Loucy (cell line): ENCODE results near the gene ECHS1.

Source experiments
- H2AFZ ChIP-seq: fragments of 200-600 bp; sonication (generic); 2 replicates; pipeline ENCODE4 v1.6.0; 2016; ENCODE audit warnings: antibody characterized with exemption, mild to moderate bottlenecking, low read length, moderate library complexity
- H3F3A ChIP-seq: fragments of 200-600 bp; 2 replicates; pipeline ENCODE4 v1.6.0; 2016; ENCODE audit warnings: antibody characterized with exemption, low read depth, mild to moderate bottlenecking
- H3K27me3 ChIP-seq: fragments of 200-600 bp; sonication (generic); 2 replicates; pipeline ENCODE4 v1.6.1; 2014; ENCODE audit warnings: low read length, mild to moderate bottlenecking; ENCODE audit not compliant: insufficient read depth, poor library complexity, severe bottlenecking
- H3K36me3 ChIP-seq: fragments of 200-600 bp; sonication (generic); 2 replicates; pipeline ENCODE4 v1.6.1; 2016; ENCODE audit warnings: low read length; ENCODE audit not compliant: insufficient read depth
- H3K4me1 ChIP-seq: fragments of 200-600 bp; sonication (generic); 2 replicates; pipeline ENCODE4 v1.5.1; 2014; ENCODE audit warnings: low read length, mild to moderate bottlenecking; ENCODE audit not compliant: insufficient read depth, poor library complexity, severe bottlenecking
- H3K4me2 ChIP-seq: fragments of 200-600 bp; sonication (generic); 2 replicates; pipeline ENCODE4 v1.6.0; 2014; ENCODE audit warnings: antibody characterized with exemption, low read length, low read depth, mild to moderate bottlenecking; ENCODE audit not compliant: poor library complexity, severe bottlenecking
- H3K4me3 ChIP-seq: fragments of 200-600 bp; sonication (generic); 2 replicates; pipeline ENCODE4 v1.5.1; 2014; ENCODE audit warnings: low read length, mild to moderate bottlenecking, mixed read lengths; ENCODE audit not compliant: poor library complexity, severe bottlenecking
- H3K79me2 ChIP-seq: fragments of 200-600 bp; sonication (generic); 2 replicates; pipeline ENCODE4 v1.6.1; 2014; ENCODE audit warnings: low read length; ENCODE audit not compliant: insufficient read depth
- H3K9ac ChIP-seq: fragments of 200-600 bp; sonication (generic); 2 replicates; pipeline ENCODE4 v1.6.0; 2014; ENCODE audit warnings: mild to moderate bottlenecking, low read depth, low read length, moderate library complexity; ENCODE audit not compliant: poor library complexity, severe bottlenecking
- H3K9me2 ChIP-seq: fragments of 200-600 bp; sonication (generic); replicated peaks from 2 replicates; pipeline ENCODE4 v1.6.1; 2016; ENCODE audit warnings: low read depth, low read length, mixed read lengths
- H3K9me3 ChIP-seq: fragments of 200-600 bp; sonication (generic); 2 replicates; pipeline ENCODE4 v1.6.1; 2014; ENCODE audit warnings: mild to moderate bottlenecking, antibody characterized with exemption, low read length, low read depth; ENCODE audit not compliant: insufficient read depth
- H4K20me1 ChIP-seq: fragments of 200-600 bp; sonication (generic); 2 replicates; pipeline ENCODE4 v1.6.0; 2014; ENCODE audit warnings: antibody characterized with exemption, low read length, mild to moderate bottlenecking; ENCODE audit not compliant: insufficient read depth, poor library complexity, severe bottlenecking
- EZH2phosphoT487 ChIP-seq: fragments of 200-600 bp; IDR thresholded peaks from 2 replicates; pipeline ENCODE4 v1.6.1; 2018; ENCODE audit warnings: antibody characterized with exemption, mild to moderate bottlenecking, moderate library complexity, borderline replicate concordance
- TF ChIP-seq, protein P1 (sequence below): fragments of 200-600 bp; sonication (generic); conservative IDR thresholded peaks from 2 replicates; pipeline ENCODE4 v1.5.1; 2014; ENCODE audit warnings: mild to moderate bottlenecking, antibody characterized with exemption, low read length

ECHS1 gene

DNA sequence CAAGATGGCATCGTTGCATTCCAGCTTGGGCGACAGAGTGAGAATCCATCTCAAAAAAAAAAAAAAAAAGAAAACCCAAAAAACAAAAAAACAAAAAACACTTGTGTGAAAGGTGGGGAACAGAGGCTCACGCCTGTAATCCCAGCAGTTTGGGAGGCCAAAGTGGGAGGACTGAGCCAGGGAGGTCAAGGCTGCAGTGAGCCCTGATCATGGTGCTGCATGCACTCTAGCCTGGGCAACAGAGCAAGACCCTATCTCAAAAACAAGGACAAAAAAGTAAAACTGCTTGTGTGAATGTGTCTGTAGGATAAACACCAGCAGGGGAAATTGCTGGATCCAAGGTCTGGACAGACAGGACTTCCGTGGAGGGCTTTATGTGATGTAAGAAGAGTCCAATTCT, 10.4 kb upstream of the ECHS1 start:
- no peaks in the 10 kb centered on the region for H3K27me3 ChIP-seq
- TF ChIP-seq EZH2phosphoT487: no peak
- TF ChIP-seq, protein P1, sequence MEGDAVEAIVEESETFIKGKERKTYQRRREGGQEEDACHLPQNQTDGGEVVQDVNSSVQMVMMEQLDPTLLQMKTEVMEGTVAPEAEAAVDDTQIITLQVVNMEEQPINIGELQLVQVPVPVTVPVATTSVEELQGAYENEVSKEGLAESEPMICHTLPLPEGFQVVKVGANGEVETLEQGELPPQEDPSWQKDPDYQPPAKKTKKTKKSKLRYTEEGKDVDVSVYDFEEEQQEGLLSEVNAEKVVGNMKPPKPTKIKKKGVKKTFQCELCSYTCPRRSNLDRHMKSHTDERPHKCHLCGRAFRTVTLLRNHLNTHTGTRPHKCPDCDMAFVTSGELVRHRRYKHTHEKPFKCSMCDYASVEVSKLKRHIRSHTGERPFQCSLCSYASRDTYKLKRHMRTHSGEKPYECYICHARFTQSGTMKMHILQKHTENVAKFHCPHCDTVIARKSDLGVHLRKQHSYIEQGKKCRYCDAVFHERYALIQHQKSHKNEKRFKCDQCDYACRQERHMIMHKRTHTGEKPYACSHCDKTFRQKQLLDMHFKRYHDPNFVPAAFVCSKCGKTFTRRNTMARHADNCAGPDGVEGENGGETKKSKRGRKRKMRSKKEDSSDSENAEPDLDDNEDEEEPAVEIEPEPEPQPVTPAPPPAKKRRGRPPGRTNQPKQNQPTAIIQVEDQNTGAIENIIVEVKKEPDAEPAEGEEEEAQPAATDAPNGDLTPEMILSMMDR: no peak
- no peak overlapping the region for H3K4me2 ChIP-seq
- no peaks in the 10 kb centered on the region for H3K36me3 ChIP-seq
- H3K9me2 ChIP-seq: no peaks in the 10 kb centered on the region
- H3K9me3 ChIP-seq: no peaks in the 10 kb centered on the region
- no peak overlapping the region for H3K9ac ChIP-seq
- no peaks in the 10 kb centered on the region for H4K20me1 ChIP-seq
- no peak overlapping the region for H3K4me3 ChIP-seq
- peaks cover 10% of the 10 kb centered on the region for H3K4me1 ChIP-seq
- H3F3A ChIP-seq: no peaks in the 10 kb centered on the region
- H2AFZ ChIP-seq: no peak overlapping the region
- H3K79me2 ChIP-seq: no peaks in the 10 kb centered on the region

DNA sequence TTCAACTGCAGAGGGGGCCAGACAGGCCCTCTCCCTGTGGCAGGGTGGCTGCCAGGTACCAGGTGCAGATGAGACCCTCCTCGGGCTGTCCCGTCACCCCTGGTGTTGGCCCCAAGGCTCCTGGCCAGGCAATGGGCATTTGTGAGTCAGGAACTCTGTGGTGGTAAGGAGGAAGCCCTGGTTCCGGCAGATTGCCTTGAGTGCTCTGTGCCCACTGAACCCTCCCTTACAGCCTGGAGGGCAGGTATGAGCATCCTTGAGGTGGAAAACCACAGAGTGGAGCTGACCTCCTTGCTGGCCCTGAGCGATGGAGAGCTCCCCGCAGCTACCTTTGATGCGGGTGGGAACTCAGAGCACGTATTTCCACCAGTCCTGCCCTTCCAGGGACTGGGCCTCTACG, 7.9 kb upstream of the ECHS1 start:
- no peaks in the 10 kb centered on the region for H3K27me3 ChIP-seq
- peaks cover 10% of the 10 kb centered on the region for H3K4me1 ChIP-seq
- TF ChIP-seq, protein P1: no peak
- no peak for TF ChIP-seq EZH2phosphoT487
- H4K20me1 ChIP-seq: no peaks in the 10 kb centered on the region
- H3K4me2 ChIP-seq: no peak overlapping the region
- no peaks in the 10 kb centered on the region for H3K9me2 ChIP-seq
- H3K79me2 ChIP-seq: no peaks in the 10 kb centered on the region
- H3K36me3 ChIP-seq: no peaks in the 10 kb centered on the region
- H3K9me3 ChIP-seq: no peaks in the 10 kb centered on the region
- no peak overlapping the region for H3K4me3 ChIP-seq
- no peaks in the 10 kb centered on the region for H3F3A ChIP-seq
- no peak overlapping the region for H3K9ac ChIP-seq
- H2AFZ ChIP-seq: no peak overlapping the region

DNA sequence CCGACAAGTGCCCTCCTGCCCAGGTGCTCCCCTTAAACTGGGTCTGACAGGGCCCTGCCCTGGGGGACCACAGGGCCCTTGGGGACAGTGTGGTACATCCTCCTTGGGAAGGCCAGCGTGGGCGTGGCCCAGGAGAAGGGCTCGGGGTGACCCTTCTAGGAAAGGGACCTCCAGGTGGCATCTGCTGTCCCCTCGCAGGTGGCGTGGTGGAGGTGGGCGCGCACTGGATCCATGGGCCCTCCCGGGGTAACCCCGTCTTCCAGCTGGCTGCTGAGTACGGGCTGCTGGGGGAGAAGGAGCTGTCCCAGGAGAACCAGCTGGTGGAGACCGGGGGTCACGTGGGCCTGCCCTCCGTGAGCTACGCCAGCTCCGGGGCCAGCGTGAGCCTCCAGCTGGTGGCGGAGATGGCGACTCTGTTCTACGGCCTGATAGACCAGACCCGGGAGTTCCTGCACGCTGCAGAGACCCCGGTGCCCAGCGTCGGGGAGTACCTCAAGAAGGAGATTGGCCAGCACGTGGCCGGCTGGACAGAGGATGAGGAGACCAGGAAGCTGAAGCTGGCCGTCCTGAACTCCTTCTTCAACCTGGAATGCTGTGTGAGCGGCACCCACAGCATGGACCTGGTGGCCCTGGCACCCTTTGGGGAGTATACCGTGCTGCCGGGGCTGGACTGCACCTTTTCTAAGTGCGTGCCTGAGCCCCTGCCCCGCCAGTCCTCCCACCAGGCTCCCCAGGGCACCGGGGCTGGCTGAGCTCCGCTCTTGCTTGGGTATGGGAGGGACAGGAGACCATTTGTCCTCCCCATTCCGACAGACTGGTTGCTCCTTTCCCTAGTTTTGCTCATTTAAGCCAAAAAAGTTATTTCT, 6.9 kb upstream of the ECHS1 start:
- no peaks in the 10 kb centered on the region for H3K36me3 ChIP-seq
- H3F3A ChIP-seq: no peaks in the 10 kb centered on the region
- peaks cover 10% of the 10 kb centered on the region for H3K4me1 ChIP-seq
- no peaks in the 10 kb centered on the region for H3K9me2 ChIP-seq
- H4K20me1 ChIP-seq: no peaks in the 10 kb centered on the region
- H3K4me2 ChIP-seq: peak overlapping the region; percentile 56
- no peak overlapping the region for H2AFZ ChIP-seq
- no peak overlapping the region for H3K9ac ChIP-seq
- H3K4me3 ChIP-seq: peak overlapping the region; percentile 58
- TF ChIP-seq, protein P1: no peak
- TF ChIP-seq EZH2phosphoT487: no peak
- H3K79me2 ChIP-seq: no peaks in the 10 kb centered on the region
- no peaks in the 10 kb centered on the region for H3K27me3 ChIP-seq
- H3K9me3 ChIP-seq: no peaks in the 10 kb centered on the region
